ENCODE data around the gene TUT4.
A peak's percentile ranks its signal among the peaks of the same experiment; 100 is the strongest.

DNA sequence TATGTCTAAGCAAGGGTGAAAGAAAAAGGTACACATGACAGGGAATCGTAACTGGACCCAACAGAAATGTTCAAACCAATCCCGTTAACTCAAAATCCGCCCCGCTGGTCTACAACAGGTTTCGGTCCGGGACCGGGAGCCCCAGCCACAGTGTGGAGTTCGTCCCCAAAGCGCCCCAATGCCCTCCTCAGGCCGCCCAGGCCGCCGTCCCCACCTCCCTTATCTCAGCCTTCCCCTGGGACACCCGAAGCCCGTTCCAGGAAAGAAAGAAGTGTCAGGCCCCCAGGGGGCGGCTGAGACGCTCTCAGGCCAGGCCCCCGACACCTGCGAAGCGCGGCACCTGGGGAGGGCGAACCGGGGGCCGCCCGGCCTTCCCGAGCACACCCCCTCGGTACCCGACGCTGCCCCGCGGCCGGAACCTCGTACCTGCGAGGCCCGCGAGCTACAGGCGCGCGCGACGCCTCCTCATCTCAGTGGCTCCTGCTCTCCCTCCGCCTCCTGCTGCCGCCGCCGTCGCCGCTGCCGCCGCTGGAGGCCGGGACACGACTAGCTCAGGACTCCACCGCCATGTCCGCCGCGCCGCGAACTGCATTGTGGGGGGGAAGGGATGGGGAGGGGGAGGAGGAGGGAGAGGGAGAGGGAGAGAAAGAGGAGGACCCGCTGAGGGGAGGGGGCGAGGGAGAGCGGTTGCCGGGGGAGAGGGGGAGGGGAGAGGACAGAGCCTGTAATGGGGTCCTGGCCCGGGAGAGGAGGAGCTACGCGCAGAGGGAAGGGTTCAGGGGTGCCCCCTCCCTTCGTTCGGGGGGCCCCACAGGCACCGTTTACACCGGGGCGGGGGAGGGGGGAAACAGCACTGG lies at the start of gene TUT4:
- no peak for TF ChIP-seq FOXM1 (IDR thresholded peaks at IDR 0.05; ENCODE audit: borderline replicate concordance, low read depth)
- TF ChIP-seq EP300 (IDR thresholded peaks at IDR 0.05; ENCODE audit: borderline replicate concordance): no peak
- peak; percentile 80 for TF ChIP-seq TAF1 (IDR thresholded peaks at IDR 0.05; ENCODE audit: low read depth)
- TF ChIP-seq YY1 (IDR thresholded peaks at IDR 0.05; ENCODE audit: low read depth): peak; percentile 89
- no peak for TF ChIP-seq CREB1 (IDR thresholded peaks at IDR 0.05; ENCODE audit: low read depth)
- TF ChIP-seq, protein P1, sequence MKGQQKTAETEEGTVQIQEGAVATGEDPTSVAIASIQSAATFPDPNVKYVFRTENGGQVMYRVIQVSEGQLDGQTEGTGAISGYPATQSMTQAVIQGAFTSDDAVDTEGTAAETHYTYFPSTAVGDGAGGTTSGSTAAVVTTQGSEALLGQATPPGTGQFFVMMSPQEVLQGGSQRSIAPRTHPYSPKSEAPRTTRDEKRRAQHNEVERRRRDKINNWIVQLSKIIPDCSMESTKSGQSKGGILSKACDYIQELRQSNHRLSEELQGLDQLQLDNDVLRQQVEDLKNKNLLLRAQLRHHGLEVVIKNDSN (IDR thresholded peaks at IDR 0.05): no peak
- TF ChIP-seq REST (IDR thresholded peaks at IDR 0.05; ENCODE audit: low read depth): no peak
- TF ChIP-seq CEBPB (IDR thresholded peaks at IDR 0.05): no peak
- no peak for TF ChIP-seq ZBTB7A (IDR thresholded peaks at IDR 0.05; ENCODE audit: low read depth)
- TF ChIP-seq EGR1 (IDR thresholded peaks at IDR 0.05): 0 out of 2 replicates have a peak, but pooled peaks have one; percentile 5
